Gastrocnemius medialis (tissue), 4 donors: ENCODE data around the gene ARAP3. TPM values are rescaled to one million over a fixed set of nuclear protein-coding genes. Genes with fewer than 3 reads are reported as not detected.

Experiments used
- ATAC-seq, 2 donors: fragments of 150-250 bp; one replicate each; pipeline ENCODE4 v1.9.1; 2016
- DNase-seq, 2 donors: peaks; one replicate each; pipeline ENCODE4 v3.0.0-alpha.2; 2019
- H3K27ac ChIP-seq, 4 donors: fragments of 200-600 bp; sonication (generic); 1 replicate in 1 of 4; 2 replicates in 3 of 4; pipeline ENCODE4 v1.5.1; 2016 to 2018; ENCODE audit warnings: mild to moderate bottlenecking in 2 of 4, moderate library complexity in 1 of 4
- H3K27me3 ChIP-seq, 3 donors: fragments of 200-600 bp; sonication (generic) in 2 of 3; 1 replicate in 1 of 3; 2 replicates in 2 of 3; pipeline versions ENCODE4 v1.5.1 to v1.6.0; 2016 to 2019; ENCODE audit warnings: mild to moderate bottlenecking in 1 of 3, moderate library complexity in 1 of 3
- H3K36me3 ChIP-seq, 2 donors: fragments of 200-600 bp; sonication (generic) in 1 of 2; one replicate each; pipeline ENCODE4 v1.5.1; 2017 to 2018
- H3K4me1 ChIP-seq, 2 donors: fragments of 200-600 bp; sonication (generic) in 1 of 2; one replicate each; pipeline ENCODE4 v1.5.1; 2016 to 2017; ENCODE audit warnings: mild to moderate bottlenecking in 2 of 2
- H3K4me3 ChIP-seq, 4 donors: fragments of 200-600 bp; sonication (generic) in 3 of 4; 1 replicate in 1 of 4; 2 replicates in 3 of 4; pipeline ENCODE4 v1.5.1; 2016 to 2019; ENCODE audit warnings: mild to moderate bottlenecking in 2 of 4
- H3K9me3 ChIP-seq, 3 donors: fragments of 200-600 bp; sonication (generic) in 2 of 3; 1 replicate in 1 of 3; 2 replicates in 2 of 3; pipeline ENCODE4 v1.5.1; 2016 to 2019
- POLR2A ChIP-seq, 2 donors: fragments of 450-650 bp; IDR thresholded peaks; one replicate each; pipeline ENCODE4 v1.6.1; 2017; ENCODE audit warnings: antibody characterized with exemption in 2 of 2, mild to moderate bottlenecking in 2 of 2, moderate library complexity in 2 of 2
- in situ Hi-C, 4 donors: fragments of 200-750 bp; cut with MboI; loops; one replicate each; pipeline versions ENCODE4 v1.15.0 to v1.8.0; 2017; ENCODE audit warnings: low sequenced_read_pairs in 4 of 4
- intact Hi-C: fragments of 100-400 bp; cut with DNase I; formaldehyde crosslinking; loops from one replicate; pipeline ENCODE4 v1.15.1; 2023; ENCODE audit warnings: low total_unique reads
- total RNA-seq, 4 donors: library from RNA; depleted of rRNA; stranded (reverse); fragments of >200 nt; gene quantifications; one replicate each; pipeline versions ENCODE4 v1.1.0 to v1.2.3, GENCODE V29; 2016
- TF ChIP-seq, protein P1 (sequence below), 5 experiments: fragments of 450-650 bp in 3 of 5; fragments of 200-600 bp in 2 of 5; sonication (generic) in 2 of 5; IDR thresholded peaks in 4 of 5; conservative IDR thresholded peaks in 1 of 5; 1 replicate in 4 of 5; 2 replicates in 1 of 5; pipeline ENCODE4 v1.5.1; 2016 to 2019; ENCODE audit warnings: antibody characterized with exemption in 5 of 5, mild to moderate bottlenecking in 3 of 5, moderate library complexity in 3 of 5

Gene ARAP3
- total RNA-seq, 4 donors from 2014 or later = 1.6 to 5.5 (median 3.0) TPM

DNA sequence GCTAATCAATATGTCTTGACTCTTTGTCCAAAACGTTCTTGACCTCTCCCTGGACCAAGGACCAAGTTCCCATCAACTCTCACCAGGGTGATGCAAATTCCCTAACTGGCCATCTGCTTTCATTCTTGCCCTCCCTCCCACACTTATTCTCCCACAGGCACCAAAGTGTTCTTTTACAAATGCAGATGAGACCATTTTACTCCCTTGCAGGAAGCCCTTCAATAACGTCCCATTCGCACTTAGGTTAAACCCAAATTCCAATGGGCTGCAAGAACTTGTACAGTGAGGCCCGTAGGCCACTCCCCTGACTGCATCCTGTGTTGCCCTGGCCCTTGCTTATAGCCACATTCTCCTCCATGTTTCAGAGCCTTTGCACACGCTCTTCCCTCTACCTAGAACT is 7.3 kb downstream of the ARAP3 start:
- H3K27ac ChIP-seq = no peak overlapping the region

DNA sequence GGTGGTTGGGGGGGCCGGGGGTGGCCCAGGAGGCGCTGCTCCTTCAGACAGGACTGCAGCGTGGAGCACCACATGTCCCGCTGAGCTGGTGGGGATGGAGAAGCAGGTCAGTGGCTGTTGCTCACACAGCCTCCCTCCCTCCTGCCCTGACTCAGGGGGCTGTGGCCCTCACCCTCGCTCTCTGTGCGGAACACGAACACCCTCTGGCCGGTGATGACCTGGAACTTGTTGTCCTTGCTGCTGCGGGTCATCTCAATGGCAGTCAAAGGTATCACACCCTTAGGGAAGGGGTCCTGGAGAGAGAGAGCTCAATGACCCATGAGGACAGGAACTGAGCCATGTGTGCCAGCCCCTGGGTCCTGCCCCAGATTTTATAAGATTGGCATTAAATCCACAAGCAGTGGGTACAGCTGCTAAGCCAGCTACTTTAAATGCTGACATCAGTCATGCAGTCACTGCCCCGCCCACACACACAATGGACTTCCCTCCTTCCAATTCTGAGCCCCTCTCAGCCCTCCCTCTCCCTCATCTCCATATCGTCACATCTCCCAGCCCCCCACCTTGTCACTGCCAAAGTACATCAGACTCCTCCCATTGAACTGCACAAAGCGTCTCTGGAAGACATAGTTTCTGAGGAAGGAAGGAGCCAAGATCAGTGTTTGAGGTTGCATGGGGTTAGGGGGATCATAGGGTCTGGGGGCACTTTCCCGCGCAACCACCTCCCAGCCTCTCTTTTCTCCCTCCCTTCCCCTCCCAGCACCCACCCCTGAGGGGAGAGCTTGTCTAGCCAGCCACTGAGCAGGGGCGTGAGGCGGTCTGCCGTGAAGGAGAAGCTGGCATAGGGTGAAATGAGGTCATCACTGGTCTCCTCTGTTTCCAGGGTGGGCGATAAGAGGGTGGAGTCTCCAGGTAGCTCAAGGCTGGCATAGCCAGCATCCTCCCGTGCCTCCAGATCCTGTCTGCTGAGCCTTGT is 8.9 kb downstream of the ARAP3 start:
- intact Hi-C loops (no loop called here), in situ Hi-C loops (no loop called here)

More for the DNA sequence above, 7.3 kb downstream of the ARAP3 start:
- no peaks in the 10 kb centered on the region for H3K27me3 ChIP-seq
- in situ Hi-C loops (loop anchor here (25.0 kb wide), 1 partner anchor 463 kb away; no protein-coding TSS in a partner anchor), intact Hi-C loops (no loop called here)
- no peaks in the 10 kb centered on the region for H3K4me1 ChIP-seq
- TF ChIP-seq, protein P1, sequence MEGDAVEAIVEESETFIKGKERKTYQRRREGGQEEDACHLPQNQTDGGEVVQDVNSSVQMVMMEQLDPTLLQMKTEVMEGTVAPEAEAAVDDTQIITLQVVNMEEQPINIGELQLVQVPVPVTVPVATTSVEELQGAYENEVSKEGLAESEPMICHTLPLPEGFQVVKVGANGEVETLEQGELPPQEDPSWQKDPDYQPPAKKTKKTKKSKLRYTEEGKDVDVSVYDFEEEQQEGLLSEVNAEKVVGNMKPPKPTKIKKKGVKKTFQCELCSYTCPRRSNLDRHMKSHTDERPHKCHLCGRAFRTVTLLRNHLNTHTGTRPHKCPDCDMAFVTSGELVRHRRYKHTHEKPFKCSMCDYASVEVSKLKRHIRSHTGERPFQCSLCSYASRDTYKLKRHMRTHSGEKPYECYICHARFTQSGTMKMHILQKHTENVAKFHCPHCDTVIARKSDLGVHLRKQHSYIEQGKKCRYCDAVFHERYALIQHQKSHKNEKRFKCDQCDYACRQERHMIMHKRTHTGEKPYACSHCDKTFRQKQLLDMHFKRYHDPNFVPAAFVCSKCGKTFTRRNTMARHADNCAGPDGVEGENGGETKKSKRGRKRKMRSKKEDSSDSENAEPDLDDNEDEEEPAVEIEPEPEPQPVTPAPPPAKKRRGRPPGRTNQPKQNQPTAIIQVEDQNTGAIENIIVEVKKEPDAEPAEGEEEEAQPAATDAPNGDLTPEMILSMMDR (IDR thresholded peaks at IDR 0.05 in 4 of 5, conservative IDR thresholded peaks at IDR 0.05 in 1 of 5) = no peak
- no peaks in the 10 kb centered on the region for H3K9me3 ChIP-seq
- DNase-seq (no peak), ATAC-seq (no peak)
- no peak overlapping the region for H3K4me3 ChIP-seq
- H3K36me3 ChIP-seq = no peaks in the 10 kb centered on the region

DNA sequence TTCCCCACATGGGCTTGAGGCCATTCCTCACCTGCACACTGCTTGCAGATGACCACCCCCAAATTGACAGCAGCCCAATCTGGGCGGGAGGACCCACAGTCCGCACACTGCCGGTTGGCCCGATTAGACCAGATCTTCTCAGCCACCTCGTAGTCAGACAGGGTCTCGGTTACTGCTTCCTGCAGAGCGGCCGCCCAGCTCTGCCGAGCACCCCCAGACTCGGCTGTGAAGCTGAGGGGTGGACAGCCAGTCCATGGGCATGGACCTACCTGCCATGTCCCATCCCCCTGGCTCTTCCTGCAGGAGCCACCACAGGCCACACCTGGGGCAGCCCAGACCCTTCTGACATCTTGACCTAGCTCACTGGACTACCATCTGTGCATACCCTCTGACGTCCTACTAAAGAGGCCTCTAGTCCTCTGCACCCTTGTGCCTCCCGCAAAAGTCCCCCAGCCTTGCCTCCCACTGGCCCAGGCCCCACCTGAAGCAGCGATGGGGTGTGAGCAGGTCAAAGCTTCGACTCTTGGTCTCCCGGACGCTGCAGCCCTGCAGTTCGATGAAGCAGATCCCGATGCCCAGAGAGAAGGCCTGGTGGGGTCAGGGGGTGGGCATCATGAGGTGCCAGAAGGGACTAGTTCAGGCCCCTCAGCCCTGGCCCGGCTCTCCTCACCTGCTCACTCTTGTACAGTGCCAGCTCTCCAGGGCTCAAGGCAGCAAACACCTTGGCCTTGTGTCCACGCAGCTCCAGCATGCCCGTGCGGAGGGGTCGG is 9.8 kb downstream of the ARAP3 start:
- Histone ChIP-seq H3K4me3 (no peak overlapping the region), H3K9me3 (no peaks in the 10 kb centered on the region), H3K27me3 (no peaks in the 10 kb centered on the region), H3K27ac (no peak overlapping the region), H3K4me1 (no peaks in the 10 kb centered on the region), H3K36me3 (no peaks in the 10 kb centered on the region)
- in situ Hi-C loops (no loop called here), intact Hi-C loops (no loop called here)
- ATAC-seq = no peak
- TF ChIP-seq, protein P1 (IDR thresholded peaks at IDR 0.05 in 4 of 5, conservative IDR thresholded peaks at IDR 0.05 in 1 of 5) = no peak
- no peak for TF ChIP-seq POLR2A (IDR thresholded peaks at IDR 0.05)
- no peak for DNase-seq

More for the DNA sequence above, 8.9 kb downstream of the ARAP3 start:
- Histone ChIP-seq H3K4me3 (no peak overlapping the region), H3K36me3 (no peaks in the 10 kb centered on the region), H3K27me3 (no peaks in the 10 kb centered on the region), H3K4me1 (no peaks in the 10 kb centered on the region), H3K27ac (no peak overlapping the region), H3K9me3 (no peaks in the 10 kb centered on the region)
- ATAC-seq (no peak), DNase-seq (no peak)
- TF ChIP-seq POLR2A (IDR thresholded peaks at IDR 0.05) = no peak
- TF ChIP-seq, protein P1 (IDR thresholded peaks at IDR 0.05 in 4 of 5, conservative IDR thresholded peaks at IDR 0.05 in 1 of 5) = no peak

DNA sequence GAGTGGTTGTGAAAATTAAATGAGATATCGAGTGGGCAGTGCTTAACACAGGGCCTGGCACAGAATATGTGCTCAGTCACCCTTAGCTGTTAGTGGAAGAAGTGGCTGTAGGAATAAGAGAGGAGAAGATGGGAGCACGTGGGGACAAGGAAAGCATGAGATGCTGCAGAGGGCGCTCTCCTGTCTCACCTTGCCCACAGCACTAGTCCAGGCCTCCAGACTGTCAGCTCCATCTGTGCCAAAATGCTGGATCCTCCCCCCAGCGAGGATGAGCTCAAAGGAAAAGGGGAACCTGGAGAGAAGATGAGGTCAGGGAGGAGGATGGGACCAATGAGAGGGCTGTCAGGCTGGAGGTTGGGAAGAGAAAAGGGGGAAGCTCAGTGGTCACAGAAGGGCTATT is 12.5 kb downstream of the ARAP3 start:
- Histone ChIP-seq H3K4me3 (no peak overlapping the region), H3K27me3 (no peaks in the 10 kb centered on the region), H3K36me3 (no peaks in the 10 kb centered on the region), H3K9me3 (no peaks in the 10 kb centered on the region), H3K4me1 (no peaks in the 10 kb centered on the region), H3K27ac (no peak overlapping the region)
- intact Hi-C loops (no loop called here), in situ Hi-C loops (no loop called here)
- ATAC-seq (no peak), DNase-seq (no peak)
- TF ChIP-seq POLR2A (IDR thresholded peaks at IDR 0.05) = no peak
- TF ChIP-seq, protein P1 (IDR thresholded peaks at IDR 0.05 in 4 of 5, conservative IDR thresholded peaks at IDR 0.05 in 1 of 5) = no peak
